Gastrocnemius medialis (tissue), 4 donors: ENCODE data around the gene SELENOS. TPM values are rescaled to one million over a fixed set of nuclear protein-coding genes. Genes with fewer than 3 reads are reported as not detected.

Experiments used
- ATAC-seq, 2 donors: fragments of 150-250 bp; one replicate each; pipeline ENCODE4 v1.9.1; 2016
- DNase-seq, 2 donors: peaks; one replicate each; pipeline ENCODE4 v3.0.0-alpha.2; 2019
- H3K27ac ChIP-seq, 4 donors: fragments of 200-600 bp; sonication (generic); 1 replicate in 1 of 4; 2 replicates in 3 of 4; pipeline ENCODE4 v1.5.1; 2016 to 2018; ENCODE audit warnings: mild to moderate bottlenecking in 2 of 4, moderate library complexity in 1 of 4
- H3K27me3 ChIP-seq, 3 donors: fragments of 200-600 bp; sonication (generic) in 2 of 3; 1 replicate in 1 of 3; 2 replicates in 2 of 3; pipeline versions ENCODE4 v1.5.1 to v1.6.0; 2016 to 2019; ENCODE audit warnings: mild to moderate bottlenecking in 1 of 3, moderate library complexity in 1 of 3
- H3K36me3 ChIP-seq, 2 donors: fragments of 200-600 bp; sonication (generic) in 1 of 2; one replicate each; pipeline ENCODE4 v1.5.1; 2017 to 2018
- H3K4me1 ChIP-seq, 2 donors: fragments of 200-600 bp; sonication (generic) in 1 of 2; one replicate each; pipeline ENCODE4 v1.5.1; 2016 to 2017; ENCODE audit warnings: mild to moderate bottlenecking in 2 of 2
- H3K4me3 ChIP-seq, 4 donors: fragments of 200-600 bp; sonication (generic) in 3 of 4; 1 replicate in 1 of 4; 2 replicates in 3 of 4; pipeline ENCODE4 v1.5.1; 2016 to 2019; ENCODE audit warnings: mild to moderate bottlenecking in 2 of 4
- H3K9me3 ChIP-seq, 3 donors: fragments of 200-600 bp; sonication (generic) in 2 of 3; 1 replicate in 1 of 3; 2 replicates in 2 of 3; pipeline ENCODE4 v1.5.1; 2016 to 2019
- POLR2A ChIP-seq, 2 donors: fragments of 450-650 bp; IDR thresholded peaks; one replicate each; pipeline ENCODE4 v1.6.1; 2017; ENCODE audit warnings: antibody characterized with exemption in 2 of 2, mild to moderate bottlenecking in 2 of 2, moderate library complexity in 2 of 2
- in situ Hi-C, 4 donors: fragments of 200-750 bp; cut with MboI; loops; one replicate each; pipeline versions ENCODE4 v1.15.0 to v1.8.0; 2017; ENCODE audit warnings: low sequenced_read_pairs in 4 of 4
- intact Hi-C: fragments of 100-400 bp; cut with DNase I; formaldehyde crosslinking; loops from one replicate; pipeline ENCODE4 v1.15.1; 2023; ENCODE audit warnings: low total_unique reads
- total RNA-seq, 4 donors: library from RNA; depleted of rRNA; stranded (reverse); fragments of >200 nt; gene quantifications; one replicate each; pipeline versions ENCODE4 v1.1.0 to v1.2.3, GENCODE V29; 2016
- TF ChIP-seq, protein P1 (sequence below), 5 experiments: fragments of 450-650 bp in 3 of 5; fragments of 200-600 bp in 2 of 5; sonication (generic) in 2 of 5; IDR thresholded peaks in 4 of 5; conservative IDR thresholded peaks in 1 of 5; 1 replicate in 4 of 5; 2 replicates in 1 of 5; pipeline ENCODE4 v1.5.1; 2016 to 2019; ENCODE audit warnings: antibody characterized with exemption in 5 of 5, mild to moderate bottlenecking in 3 of 5, moderate library complexity in 3 of 5

The SELENOS gene
- total RNA-seq, 4 donors from 2014 or later = 74.9 to 106 (median 89.1) TPM

DNA sequence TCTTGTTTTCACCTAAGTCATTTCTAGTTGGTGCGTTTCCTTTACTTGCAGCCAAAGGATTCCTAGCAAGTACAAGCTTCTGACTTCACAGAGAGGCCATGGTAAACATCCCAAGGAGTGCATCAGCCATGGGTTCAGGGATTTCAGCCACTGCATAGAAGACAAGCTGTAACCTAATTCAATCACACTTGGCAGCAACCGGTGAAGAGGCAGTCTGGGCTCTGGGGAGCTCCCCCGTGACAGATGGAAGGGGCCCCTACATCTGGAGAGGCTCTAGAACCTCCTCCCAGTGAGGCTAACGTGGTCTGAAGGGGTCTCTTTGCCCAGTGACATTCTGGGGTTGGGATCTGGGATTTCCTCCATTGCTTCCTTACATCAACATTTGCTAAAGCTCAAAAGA, 26.1 kb upstream of the SELENOS start:
- in situ Hi-C loops = no loop called here
- no peak for ATAC-seq

GRCh38 chr15:101296418-101297405, 19.4 kb upstream of the SELENOS start:
- TF ChIP-seq POLR2A (IDR thresholded peaks at IDR 0.05) = no peak
- TF ChIP-seq, protein P1, sequence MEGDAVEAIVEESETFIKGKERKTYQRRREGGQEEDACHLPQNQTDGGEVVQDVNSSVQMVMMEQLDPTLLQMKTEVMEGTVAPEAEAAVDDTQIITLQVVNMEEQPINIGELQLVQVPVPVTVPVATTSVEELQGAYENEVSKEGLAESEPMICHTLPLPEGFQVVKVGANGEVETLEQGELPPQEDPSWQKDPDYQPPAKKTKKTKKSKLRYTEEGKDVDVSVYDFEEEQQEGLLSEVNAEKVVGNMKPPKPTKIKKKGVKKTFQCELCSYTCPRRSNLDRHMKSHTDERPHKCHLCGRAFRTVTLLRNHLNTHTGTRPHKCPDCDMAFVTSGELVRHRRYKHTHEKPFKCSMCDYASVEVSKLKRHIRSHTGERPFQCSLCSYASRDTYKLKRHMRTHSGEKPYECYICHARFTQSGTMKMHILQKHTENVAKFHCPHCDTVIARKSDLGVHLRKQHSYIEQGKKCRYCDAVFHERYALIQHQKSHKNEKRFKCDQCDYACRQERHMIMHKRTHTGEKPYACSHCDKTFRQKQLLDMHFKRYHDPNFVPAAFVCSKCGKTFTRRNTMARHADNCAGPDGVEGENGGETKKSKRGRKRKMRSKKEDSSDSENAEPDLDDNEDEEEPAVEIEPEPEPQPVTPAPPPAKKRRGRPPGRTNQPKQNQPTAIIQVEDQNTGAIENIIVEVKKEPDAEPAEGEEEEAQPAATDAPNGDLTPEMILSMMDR (IDR thresholded peaks at IDR 0.05 in 4 of 5, conservative IDR thresholded peaks at IDR 0.05 in 1 of 5) = no peak
- no peaks in the 10 kb centered on the region for H3K36me3 ChIP-seq
- in situ Hi-C loops (loop anchor here in 2 of 4 donors (5.0 to 10.0 kb wide), 2 partner anchors 346 to 348 kb away; no protein-coding TSS in a partner anchor), intact Hi-C loops (loop anchor here (5.0 kb wide), 2 partner anchors 146 to 206 kb away; no protein-coding TSS in a partner anchor)
- no peak for DNase-seq
- ATAC-seq = no peak
- no peak overlapping the region for H3K27ac ChIP-seq
- H3K9me3 ChIP-seq = no peaks in the 10 kb centered on the region
- no peaks in the 10 kb centered on the region for H3K27me3 ChIP-seq
- H3K4me3 ChIP-seq = peak overlapping the region in 3 of 4 donors; percentile 71 to 99 (median 91)
- peaks cover 26 to 30% of the 10 kb centered on the region in 2 donors for H3K4me1 ChIP-seq

More for the DNA sequence above, 26.1 kb upstream of the SELENOS start:
- TF ChIP-seq, protein P1 (IDR thresholded peaks at IDR 0.05 in 4 of 5, conservative IDR thresholded peaks at IDR 0.05 in 1 of 5) = no peak
- TF ChIP-seq POLR2A (IDR thresholded peaks at IDR 0.05) = no peak
- Histone ChIP-seq H3K9me3 (no peaks in the 10 kb centered on the region), H3K27me3 (no peaks in the 10 kb centered on the region), H3K4me1 (no peaks in the 10 kb centered on the region), H3K27ac (no peak overlapping the region), H3K4me3 (no peak overlapping the region), H3K36me3 (no peaks in the 10 kb centered on the region)
- intact Hi-C loops = loop anchor here (5.0 to 10.0 kb wide), 2 partner anchors 71 to 419 kb away; partner anchors contain the start of gene TARS3
- DNase-seq = no peak

- no peaks in the 10 kb centered on the region for H3K27me3 ChIP-seq
- H3K27ac ChIP-seq = peak overlapping the region; percentile 93 to 99 (median 98)
- intact Hi-C loops = loop anchor here (1.0 to 5.0 kb wide), 4 partner anchors 18 to 357 kb away; partner anchors contain the start of genes SELENOS and TM2D3
- no peak for DNase-seq
- no peaks in the 10 kb centered on the region for H3K36me3 ChIP-seq
- in situ Hi-C loops = loop anchor here in 2 of 4 donors (5.0 to 10.0 kb wide), 2 partner anchors 347 to 349 kb away; no protein-coding TSS in a partner anchor
- no peak for TF ChIP-seq POLR2A (IDR thresholded peaks at IDR 0.05)
- TF ChIP-seq, protein P1 (IDR thresholded peaks at IDR 0.05 in 4 of 5, conservative IDR thresholded peaks at IDR 0.05 in 1 of 5) = no peak
- ATAC-seq = peak in 1 of 2 donors; percentile 2
- peaks cover 30 to 34% of the 10 kb centered on the region in 2 donors for H3K4me1 ChIP-seq
- H3K9me3 ChIP-seq = no peaks in the 10 kb centered on the region
- H3K4me3 ChIP-seq = peak overlapping the region; percentile 71 to 99 (median 92)
Observed at GRCh38 chr15:101295607-101296161, 18.4 kb upstream of the SELENOS start.

DNA sequence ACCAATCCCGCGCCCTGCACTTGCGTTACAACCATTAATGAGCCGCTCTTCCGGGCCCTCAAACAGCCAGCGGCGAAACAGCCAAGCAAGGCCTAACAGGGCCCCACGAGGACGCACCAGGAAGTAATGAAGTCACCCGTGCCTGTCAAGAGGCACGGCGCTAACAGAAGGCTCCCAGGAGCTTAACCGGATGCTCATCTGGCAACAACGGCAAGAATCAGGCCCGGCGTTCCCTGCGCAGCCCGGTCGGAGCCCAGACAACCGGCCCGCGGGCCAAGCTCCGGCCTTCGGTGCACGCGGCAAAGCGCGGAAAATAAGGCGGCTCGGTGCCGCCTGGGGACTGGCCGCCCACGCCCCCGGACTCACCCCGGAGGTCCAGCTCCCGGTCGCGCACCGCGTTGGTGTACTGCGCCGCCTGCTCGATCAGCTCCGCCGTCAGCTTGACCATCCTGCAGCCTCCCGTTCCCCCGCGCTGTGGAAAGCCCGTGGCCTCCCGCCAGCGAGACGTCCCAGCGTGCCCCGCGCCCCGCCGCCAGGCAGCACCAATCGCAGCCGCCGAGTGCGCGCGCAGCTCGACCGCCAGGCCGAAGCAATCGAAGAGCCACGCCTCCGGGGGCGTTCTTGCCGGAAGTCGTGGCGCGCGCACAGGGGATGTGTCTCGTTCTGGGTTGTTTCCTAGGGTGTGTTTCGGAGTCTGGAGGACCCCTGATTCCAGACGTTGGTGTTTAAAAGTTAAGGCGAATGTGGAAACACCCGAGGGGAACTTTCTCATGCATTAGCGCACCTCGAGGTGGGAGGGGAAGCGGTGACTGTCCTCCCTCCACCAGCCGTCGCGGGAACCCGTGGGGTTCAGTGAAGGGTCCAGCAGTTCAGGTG, 17.7 kb upstream of the SELENOS start, which contains the start of gene SNRPA1:
Gene SNRPA1 (minus strand): TSS at position 518 of the 876 bp plus-strand sequence. CDS start 70 bp downstream, at position 448.
- H3K27ac ChIP-seq = peak within 1 kb of the TSS; percentile 93 to 99 (median 98)
- H3K9me3 ChIP-seq = no peaks in the 10 kb centered on the region
- H3K36me3 ChIP-seq = no peaks in the 10 kb centered on the region
- ATAC-seq = peak; percentile 90 to 93
- peak; percentile 96 to 97 for DNase-seq
- H3K4me1 ChIP-seq = peaks cover 30 to 37% of the 10 kb centered on the region in 2 donors
- H3K4me3 ChIP-seq = peak within 1 kb of the TSS; percentile 71 to 99 (median 92)
- H3K27me3 ChIP-seq = no peaks in the 10 kb centered on the region
- intact Hi-C loops = loop anchor here (1.0 to 5.0 kb wide), 4 partner anchors 18 to 357 kb away; partner anchors contain the start of genes SELENOS and TM2D3
- TF ChIP-seq, protein P1 (IDR thresholded peaks at IDR 0.05 in 4 of 5, conservative IDR thresholded peaks at IDR 0.05 in 1 of 5) = peak in 2 of 5 experiments; percentile 5 to 22
- peak; percentile 82 to 92 for TF ChIP-seq POLR2A (IDR thresholded peaks at IDR 0.05)
- in situ Hi-C loops = loop anchor here (5.0 to 10.0 kb wide), 3 partner anchors 347 to 357 kb away; partner anchors contain the start of gene TM2D3 (in 1 of the 4)
